Mucosa of descending colon (tissue), 3 donors: ENCODE results near the gene ATXN7. TPM values are rescaled to one million over a fixed set of nuclear protein-coding genes. Genes with fewer than 3 reads are reported as not detected.

ENCODE experiments used
- ATAC-seq: fragments of 200-7000 bp; cut with Tn5 transposase; one replicate; pipeline ENCODE4 v1.9.1; 2020; ENCODE audit warnings: mild to moderate bottlenecking, moderate library complexity
- DNase-seq, 3 donors: peaks; one replicate each; pipeline ENCODE4 v3.0.0-alpha.2; 2020
- H3K36me3 ChIP-seq: fragments of 200-600 bp; one replicate; pipeline ENCODE4 v1.8.0; 2021; ENCODE audit warnings: low read depth, mild to moderate bottlenecking
- H3K4me1 ChIP-seq: fragments of 200-600 bp; one replicate; pipeline ENCODE4 v1.8.0; 2021; ENCODE audit warnings: low read depth, mild to moderate bottlenecking
- H3K4me3 ChIP-seq: fragments of 200-600 bp; one replicate; pipeline ENCODE4 v1.8.0; 2021; ENCODE audit warnings: mild to moderate bottlenecking
- H3K9me3 ChIP-seq: fragments of 200-600 bp; one replicate; pipeline ENCODE4 v1.8.0; 2021; ENCODE audit warnings: mild to moderate bottlenecking
- intact Hi-C, 2 donors: fragments of 100-400 bp; cut with DNase I in 1 of 2; cut with micrococcal nuclease in 1 of 2; formaldehyde crosslinking; loops; one replicate each; pipeline versions ENCODE4 v1.11.0 to v1.11.1; 2022; cut with DNase I, micrococcal nuclease
- total RNA-seq, 3 donors: library from RNA; stranded (reverse); fragmentation: NEBNext Ultra II Directional in 2 of 3; extraction: Animal tissue kit (Norgen Biotek cat#: 25700) in 2 of 3; gene quantifications; one replicate each; pipeline versions ENCODE4 v1.2.1 to v1.2.4, GENCODE V29; 2021 to 2023
- TF ChIP-seq, protein P1 (sequence below): fragments of 200-600 bp; IDR thresholded peaks from one replicate; pipeline ENCODE4 v1.8.0; 2022; ENCODE audit warnings: antibody characterized with exemption, mild to moderate bottlenecking
- donor health status: DM: no; HTN: no; CAD: no; lungs with moderate emphysema.
- donor health status: DM: no; HTN: no; CAD: no.
- donor health status: DM: no; HTN: yes; CAD: no.

The ATXN7 gene
- total RNA-seq, 3 donors from 2014 or later: 41.2 to 57.4 (median 41.5) TPM

DNA sequence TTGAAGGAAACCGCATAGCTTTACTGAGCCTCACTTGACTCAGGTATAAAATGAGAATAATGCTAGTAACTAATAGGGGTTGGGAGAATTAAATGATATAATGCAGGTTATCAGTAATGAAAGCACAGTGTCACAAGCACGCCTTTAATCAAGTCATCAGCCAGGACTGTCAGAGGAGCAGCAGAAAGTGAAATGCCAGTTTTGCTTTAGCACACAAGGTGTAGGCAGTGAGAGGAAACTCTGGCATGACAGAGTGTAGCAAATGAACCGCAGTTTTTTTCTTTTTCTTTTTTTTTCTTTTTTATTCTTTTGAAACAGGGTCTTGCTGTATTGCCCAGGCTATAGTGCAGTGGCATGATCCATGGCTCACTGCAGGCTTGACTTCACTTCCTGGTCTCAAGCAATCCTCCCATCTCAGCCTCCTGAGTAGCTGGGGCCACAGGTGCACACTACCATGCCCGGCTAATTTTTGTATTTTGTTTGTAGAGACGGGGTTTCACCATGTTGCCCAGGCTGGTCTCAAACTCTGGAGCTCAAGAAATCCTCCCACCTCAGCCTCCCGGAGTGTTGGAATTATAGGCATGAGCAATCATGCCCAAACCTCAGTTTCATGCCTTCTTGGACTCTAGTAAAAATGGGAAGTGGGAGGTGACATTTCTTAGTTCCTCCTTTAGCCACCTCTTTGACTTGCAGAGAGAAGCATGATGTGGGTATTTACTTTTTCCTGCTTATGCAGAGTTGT lies 58.2 kb downstream of the ATXN7 start:
- TF ChIP-seq, protein P1, sequence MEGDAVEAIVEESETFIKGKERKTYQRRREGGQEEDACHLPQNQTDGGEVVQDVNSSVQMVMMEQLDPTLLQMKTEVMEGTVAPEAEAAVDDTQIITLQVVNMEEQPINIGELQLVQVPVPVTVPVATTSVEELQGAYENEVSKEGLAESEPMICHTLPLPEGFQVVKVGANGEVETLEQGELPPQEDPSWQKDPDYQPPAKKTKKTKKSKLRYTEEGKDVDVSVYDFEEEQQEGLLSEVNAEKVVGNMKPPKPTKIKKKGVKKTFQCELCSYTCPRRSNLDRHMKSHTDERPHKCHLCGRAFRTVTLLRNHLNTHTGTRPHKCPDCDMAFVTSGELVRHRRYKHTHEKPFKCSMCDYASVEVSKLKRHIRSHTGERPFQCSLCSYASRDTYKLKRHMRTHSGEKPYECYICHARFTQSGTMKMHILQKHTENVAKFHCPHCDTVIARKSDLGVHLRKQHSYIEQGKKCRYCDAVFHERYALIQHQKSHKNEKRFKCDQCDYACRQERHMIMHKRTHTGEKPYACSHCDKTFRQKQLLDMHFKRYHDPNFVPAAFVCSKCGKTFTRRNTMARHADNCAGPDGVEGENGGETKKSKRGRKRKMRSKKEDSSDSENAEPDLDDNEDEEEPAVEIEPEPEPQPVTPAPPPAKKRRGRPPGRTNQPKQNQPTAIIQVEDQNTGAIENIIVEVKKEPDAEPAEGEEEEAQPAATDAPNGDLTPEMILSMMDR: no peak
- ATAC-seq (peak; percentile 55), DNase-seq (no peak)
- no peaks in the 10 kb centered on the region for H3K4me1 ChIP-seq
- intact Hi-C loops: no loop called here
- H3K36me3 ChIP-seq: no peaks in the 10 kb centered on the region
- H3K4me3 ChIP-seq: no peak overlapping the region
- H3K9me3 ChIP-seq: no peaks in the 10 kb centered on the region

DNA sequence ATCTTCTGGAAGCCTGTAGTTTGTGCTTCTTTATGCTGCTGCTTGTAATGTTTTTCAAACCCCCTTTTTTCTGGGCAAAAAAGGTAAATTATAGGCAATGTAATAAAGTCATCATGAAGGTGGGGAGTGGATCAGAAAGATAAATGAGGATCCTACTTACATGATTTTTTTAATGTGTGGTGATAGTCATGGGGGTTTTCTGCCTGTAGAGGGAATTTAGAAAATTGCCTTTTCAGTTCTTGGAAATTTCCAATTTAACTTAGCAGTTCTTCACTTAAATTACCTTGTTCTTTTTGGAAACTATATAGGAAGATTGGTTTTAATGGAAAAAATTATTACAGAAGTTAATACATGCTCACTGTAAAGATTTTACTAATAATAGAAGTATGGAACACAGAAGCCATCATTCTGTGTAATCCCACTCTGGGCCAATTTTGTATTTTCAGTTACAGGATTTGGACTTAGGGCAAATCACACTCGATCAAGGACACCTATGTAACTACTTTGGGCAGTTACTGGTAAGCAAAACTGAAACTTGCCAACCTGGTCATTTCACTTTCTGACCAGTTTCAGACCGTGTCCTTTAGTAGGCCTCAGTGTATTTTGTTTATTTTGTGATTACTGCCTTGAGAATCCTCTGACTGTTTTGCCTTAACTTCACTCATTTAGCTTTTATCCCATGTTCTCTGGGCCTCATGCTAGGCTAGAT lies 59.0 kb downstream of the ATXN7 start:
- intact Hi-C loops: no loop called here
- DNase-seq (no peak), ATAC-seq (no peak)
- Histone ChIP-seq H3K36me3 (no peaks in the 10 kb centered on the region), H3K4me1 (no peaks in the 10 kb centered on the region), H3K4me3 (no peak overlapping the region), H3K9me3 (no peaks in the 10 kb centered on the region)
- TF ChIP-seq, protein P1: no peak

DNA sequence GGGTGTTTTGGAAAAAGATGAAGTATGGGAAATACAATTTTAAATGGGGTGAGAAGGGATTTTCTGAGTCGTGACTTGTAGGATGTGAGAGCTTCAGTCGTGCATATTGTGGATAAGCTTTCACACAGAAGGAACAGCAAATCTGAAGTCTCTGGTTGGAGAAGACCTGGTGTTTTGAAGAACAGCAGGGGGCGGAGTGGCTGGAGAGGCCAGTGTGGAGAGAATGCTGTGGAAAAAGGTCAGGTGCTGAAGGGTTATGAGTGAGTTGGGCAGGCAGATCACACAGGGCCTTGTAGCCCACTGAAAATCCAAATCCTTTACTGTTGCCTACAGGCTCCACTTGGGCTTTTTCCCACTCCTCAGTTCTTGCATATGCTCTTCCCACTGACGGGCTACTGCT lies 62.6 kb downstream of the ATXN7 start:
- no peak for DNase-seq
- H3K4me3 ChIP-seq: no peak overlapping the region
- no peaks in the 10 kb centered on the region for H3K36me3 ChIP-seq
- ATAC-seq: no peak
- intact Hi-C loops: no loop called here
- TF ChIP-seq, protein P1: no peak
- no peaks in the 10 kb centered on the region for H3K4me1 ChIP-seq
- no peaks in the 10 kb centered on the region for H3K9me3 ChIP-seq

- Histone ChIP-seq H3K4me1 (no peaks in the 10 kb centered on the region), H3K36me3 (no peaks in the 10 kb centered on the region), H3K4me3 (no peak overlapping the region), H3K9me3 (no peaks in the 10 kb centered on the region)
- intact Hi-C loops: no loop called here
- DNase-seq (no peak), ATAC-seq (peak; percentile 34)
- TF ChIP-seq, protein P1: no peak
These were observed 64.0 kb downstream of the ATXN7 start for GRCh38 chr3:63927422-63928280.

DNA sequence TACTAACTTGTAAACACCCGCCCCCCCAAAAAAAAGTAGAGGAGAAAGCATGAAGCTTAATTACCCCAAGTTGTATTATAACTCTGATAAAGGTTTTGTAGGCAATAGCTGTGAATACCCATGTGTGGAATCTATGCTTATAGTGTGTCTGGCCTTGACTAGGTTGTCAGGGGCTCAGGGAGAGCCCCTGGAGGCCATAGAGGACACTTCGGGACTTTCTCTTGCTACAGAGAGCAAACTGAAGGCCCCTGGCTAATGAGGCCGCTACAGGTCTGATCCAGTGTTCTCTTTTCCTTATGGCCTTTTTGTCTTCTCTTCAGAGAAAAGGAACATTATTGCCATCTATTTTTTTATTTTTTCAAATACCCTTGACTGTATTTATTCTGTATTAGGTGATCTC lies 67.6 kb downstream of the ATXN7 start:
- Histone ChIP-seq H3K4me3 (no peak overlapping the region), H3K9me3 (no peaks in the 10 kb centered on the region), H3K36me3 (no peaks in the 10 kb centered on the region), H3K4me1 (peaks cover 1% of the 10 kb centered on the region)
- intact Hi-C loops: no loop called here
- TF ChIP-seq, protein P1: no peak
- no peak for DNase-seq
- ATAC-seq: no peak
